ENCODE measurements around the gene ANKRD44.

The ANKRD44 gene

DNA sequence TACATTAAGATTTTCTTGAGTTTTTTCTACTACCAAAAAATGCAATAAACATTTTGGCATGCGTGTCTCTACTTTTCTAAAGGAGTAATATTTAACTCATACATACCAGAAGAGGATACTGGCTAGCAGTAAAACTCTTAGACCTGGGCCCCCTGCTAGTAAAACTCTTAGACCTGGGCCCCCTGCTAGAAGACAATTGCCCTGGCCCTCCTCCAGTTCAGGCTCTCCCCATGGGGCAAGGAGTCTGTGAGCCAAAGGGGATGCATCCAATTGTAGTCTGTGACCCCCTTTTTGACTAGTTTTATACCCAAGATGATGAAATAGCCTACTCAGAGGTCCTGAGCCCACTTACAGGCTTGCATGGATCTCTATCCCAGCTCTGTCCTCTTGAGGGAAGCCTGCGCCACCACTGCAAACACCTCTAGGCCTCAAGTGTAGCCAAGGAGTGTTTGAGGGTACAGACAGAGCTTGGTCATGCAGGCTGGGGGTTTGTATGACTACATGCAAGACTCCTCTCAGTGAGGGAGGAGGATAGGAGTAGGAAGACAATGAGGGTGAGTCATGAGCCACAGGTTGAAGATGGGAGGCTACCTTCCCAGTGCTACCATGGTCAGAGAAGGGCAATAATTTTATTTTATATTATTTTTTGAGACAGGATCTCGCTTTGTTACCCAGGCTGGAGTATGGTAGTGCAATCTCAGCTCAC is 338.9 kb downstream of the ANKRD44 start:
- no peak for DNase-seq

- no peak for DNase-seq
Measured at GRCh38 chr2:196970099-196970498, 340.5 kb downstream of the ANKRD44 start.

- no peak for DNase-seq
Measured at GRCh38 chr2:196968516-196968915, 342.1 kb downstream of the ANKRD44 start.

- DNase-seq: no peak
Measured at GRCh38 chr2:196967775-196968174, 342.8 kb downstream of the ANKRD44 start.

GRCh38 chr2:196967116-196967515 is 343.5 kb downstream of the ANKRD44 start:
- DNase-seq: no peak

DNA sequence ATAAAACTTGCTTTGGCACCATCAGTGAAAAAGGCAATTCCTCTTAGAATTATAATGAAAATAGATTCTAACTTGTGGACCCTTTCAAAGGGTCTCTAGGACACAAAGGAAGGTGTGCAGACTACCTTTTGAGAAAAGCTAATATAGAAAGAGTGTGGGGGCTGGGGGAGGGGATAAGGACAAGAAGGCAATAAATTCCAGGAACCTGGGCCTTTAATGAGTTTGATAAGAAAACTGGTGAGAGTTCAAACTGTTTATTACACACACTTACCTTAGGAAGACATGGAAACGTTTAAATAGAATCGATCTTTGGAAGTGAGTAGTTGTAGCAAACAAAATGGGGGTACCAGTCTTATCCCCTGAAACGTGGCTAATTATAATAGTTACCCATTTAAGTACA is 344.5 kb downstream of the ANKRD44 start:
- no peak for DNase-seq

- DNase-seq: no peak
Measured at GRCh38 chr2:196965651-196966050, 344.9 kb downstream of the ANKRD44 start.

GRCh38 chr2:196963961-196964360 is 346.6 kb downstream of the ANKRD44 start:
- no peak for DNase-seq

- no peak for DNase-seq
Measured at GRCh38 chr2:196963043-196963442, 347.5 kb downstream of the ANKRD44 start.

- no peak for DNase-seq
Measured at GRCh38 chr2:196962325-196962724, 348.3 kb downstream of the ANKRD44 start.

- DNase-seq: no peak
Measured at GRCh38 chr2:196961889-196962288, 348.7 kb downstream of the ANKRD44 start.

GRCh38 chr2:196959734-196960338 is 350.7 kb downstream of the ANKRD44 start:
- no peak for DNase-seq

DNA sequence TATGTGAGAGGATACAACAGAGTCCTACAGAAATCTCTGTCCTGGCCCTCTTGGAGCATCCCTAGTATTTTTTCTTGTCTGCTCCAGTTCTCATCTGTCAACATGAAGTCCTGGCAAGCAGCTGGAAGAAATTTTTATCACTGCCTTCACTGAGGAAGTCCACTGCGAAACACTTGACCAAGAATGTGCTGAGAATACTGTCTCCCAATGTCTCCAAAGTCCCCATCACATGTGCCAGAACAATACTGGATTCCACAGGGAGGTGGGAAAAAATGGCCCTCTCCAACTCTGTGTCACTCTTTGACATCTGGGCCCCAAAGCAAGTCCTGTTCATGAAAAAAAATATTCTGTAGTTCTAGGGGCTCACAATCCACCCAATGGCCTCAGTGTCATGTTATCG is 351.3 kb downstream of the ANKRD44 start:
- DNase-seq: no peak

DNA sequence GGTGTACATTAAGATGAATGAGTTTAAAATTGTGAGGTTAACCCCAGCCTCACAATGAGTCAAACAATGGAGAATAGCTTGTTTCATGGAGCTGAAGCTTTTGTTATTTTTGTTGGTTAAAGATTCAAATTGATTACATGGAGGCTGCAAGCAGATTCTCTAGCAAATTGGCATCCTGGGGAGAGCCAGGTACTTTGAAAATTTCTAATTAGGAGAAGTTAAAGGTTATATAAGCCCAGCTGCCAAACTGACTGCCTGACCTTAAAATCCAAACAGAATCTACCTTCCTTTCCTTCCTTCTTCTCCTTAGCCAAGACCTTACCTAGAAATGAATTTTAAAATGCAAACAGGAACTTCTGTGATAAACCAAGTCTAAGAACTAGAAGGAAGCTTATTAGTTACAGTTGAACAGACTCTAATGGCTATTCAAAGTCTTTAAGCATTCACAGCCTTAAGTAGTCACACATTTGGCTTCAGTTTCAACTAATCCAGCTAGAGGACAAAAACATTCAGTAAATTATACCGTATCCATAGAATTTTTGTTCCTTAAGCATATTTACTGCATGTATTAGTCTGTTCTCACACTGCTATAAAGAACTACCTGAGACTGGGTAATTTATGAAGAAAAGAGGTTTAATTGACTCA is 352.6 kb downstream of the ANKRD44 start:
- DNase-seq: no peak

DNA sequence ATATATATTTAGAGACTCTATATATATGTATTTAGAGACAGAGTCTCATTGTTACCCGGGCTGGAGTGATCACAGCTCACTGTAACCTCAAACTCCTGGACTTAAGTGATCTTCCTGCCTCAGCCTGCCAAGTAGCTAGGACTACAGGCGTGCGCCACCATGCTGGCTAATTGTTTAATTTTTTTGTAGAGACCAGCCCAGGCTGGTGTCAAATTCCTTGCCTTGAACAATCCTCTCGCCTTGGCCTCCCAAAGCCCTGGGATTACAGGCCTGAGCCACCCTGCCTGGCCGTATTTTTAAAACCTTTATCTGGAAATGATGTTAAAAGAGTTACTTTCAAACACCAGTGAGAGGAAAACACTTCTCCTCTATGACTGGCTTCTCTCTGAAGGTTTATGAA is 353.1 kb downstream of the ANKRD44 start:
- DNase-seq: no peak

DNA sequence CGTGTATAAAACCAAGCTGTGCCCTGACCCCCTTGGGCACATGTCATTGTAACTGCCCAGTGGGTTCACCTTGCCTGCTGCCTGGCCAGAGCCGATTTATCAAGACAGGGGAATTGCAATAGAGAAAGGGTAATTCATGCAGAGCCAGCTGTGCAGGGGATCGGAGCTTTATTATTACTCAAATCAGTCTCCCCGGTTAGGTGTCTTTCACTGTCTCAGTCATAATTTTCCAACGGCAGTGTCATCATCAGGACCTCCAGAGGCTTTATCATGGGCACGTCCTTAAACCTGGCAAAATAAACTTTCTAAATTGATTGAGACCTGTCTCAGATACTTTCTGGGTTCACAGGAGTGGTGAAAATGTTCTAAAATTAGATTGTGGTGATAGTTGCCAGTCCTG is 354.5 kb downstream of the ANKRD44 start:
- DNase-seq: no peak

GRCh38 chr2:196955036-196955435 is 355.5 kb downstream of the ANKRD44 start:
- DNase-seq: no peak

GRCh38 chr2:196954001-196954400 is 356.6 kb downstream of the ANKRD44 start:
- DNase-seq: peak; percentile 85

GRCh38 chr2:196952936-196953335 is 357.6 kb downstream of the ANKRD44 start:
- no peak for DNase-seq

DNA sequence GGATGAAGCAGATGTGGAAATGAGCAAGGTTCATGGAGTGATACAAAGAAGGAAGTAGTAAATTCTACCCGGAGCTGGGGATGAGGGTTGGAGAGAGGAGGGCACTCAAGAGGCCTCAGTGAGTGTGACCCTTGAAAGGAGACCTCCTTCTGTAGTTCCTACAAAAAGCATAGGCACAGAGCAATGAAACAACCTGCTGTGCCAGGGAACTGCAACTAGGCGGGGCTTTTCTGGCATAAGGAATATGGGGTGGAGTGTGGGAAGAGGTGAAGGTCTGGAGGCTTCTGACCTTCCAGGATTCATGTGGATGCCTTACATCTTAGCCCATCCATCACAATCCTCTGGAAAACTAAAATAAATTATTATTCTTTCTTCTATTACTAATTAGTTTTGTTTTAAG is 358.6 kb downstream of the ANKRD44 start:
- DNase-seq: no peak

- no peak for DNase-seq
Measured at GRCh38 chr2:196949116-196949515, 361.5 kb downstream of the ANKRD44 start.

DNA sequence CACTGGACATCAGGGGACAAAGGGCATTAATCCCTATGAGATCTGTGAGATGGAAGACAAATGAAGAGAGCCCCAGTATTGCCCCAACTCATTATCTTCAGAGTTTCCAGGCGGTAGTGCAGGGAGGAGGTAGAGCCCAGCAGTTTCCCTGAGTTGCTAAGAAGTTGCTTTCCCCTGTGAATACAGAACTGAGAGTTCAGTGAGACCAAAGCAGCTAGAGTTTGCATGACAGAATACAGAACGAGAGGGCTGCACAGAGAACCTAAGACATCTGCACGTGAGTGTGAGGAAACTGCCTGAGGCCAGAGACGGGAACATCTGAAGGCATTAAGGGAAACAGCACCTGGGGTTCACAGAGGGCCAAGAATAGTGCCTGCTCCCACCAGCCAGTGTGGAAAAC is 366.0 kb downstream of the ANKRD44 start:
- no peak for DNase-seq

GRCh38 chr2:196941398-196942078 is 369.0 kb downstream of the ANKRD44 start:
- DNase-seq: no peak

DNA sequence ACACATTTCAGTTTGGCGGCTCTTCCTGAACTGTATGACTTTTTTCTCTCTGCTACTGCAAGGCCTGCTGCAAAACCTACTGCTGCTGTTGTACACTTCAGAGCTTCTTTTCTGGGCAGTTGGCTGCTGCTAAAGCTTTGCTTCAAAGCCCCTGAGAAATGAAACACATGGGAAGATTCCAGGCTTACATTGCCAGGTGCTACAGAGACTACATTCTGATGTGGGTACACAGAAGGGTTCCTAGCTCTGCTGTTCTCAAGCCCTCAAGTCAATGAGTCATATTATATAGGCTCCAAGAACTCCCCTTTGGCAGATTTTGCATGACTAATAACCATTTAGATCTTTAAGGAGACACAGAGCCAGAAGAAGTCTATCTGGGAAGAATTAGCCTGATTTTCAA is 371.2 kb downstream of the ANKRD44 start:
- DNase-seq: no peak

All from NCI-H774 (cell line).